ENCODE measurements around the gene ABCG4. TPM values are rescaled to one million over a fixed set of nuclear protein-coding genes. Genes with fewer than 3 reads are reported as not detected.
"Not testable (repeated sequence)": the region's sequence is repeated elsewhere in the genome, so short reads cannot be mapped to it uniquely, and the experiment has no call there.

Gene ABCG4
- total and polyA plus RNA-seq, 8 donors: 0.06 to 0.37 (median 0.10) TPM; not detected in 5

DNA sequence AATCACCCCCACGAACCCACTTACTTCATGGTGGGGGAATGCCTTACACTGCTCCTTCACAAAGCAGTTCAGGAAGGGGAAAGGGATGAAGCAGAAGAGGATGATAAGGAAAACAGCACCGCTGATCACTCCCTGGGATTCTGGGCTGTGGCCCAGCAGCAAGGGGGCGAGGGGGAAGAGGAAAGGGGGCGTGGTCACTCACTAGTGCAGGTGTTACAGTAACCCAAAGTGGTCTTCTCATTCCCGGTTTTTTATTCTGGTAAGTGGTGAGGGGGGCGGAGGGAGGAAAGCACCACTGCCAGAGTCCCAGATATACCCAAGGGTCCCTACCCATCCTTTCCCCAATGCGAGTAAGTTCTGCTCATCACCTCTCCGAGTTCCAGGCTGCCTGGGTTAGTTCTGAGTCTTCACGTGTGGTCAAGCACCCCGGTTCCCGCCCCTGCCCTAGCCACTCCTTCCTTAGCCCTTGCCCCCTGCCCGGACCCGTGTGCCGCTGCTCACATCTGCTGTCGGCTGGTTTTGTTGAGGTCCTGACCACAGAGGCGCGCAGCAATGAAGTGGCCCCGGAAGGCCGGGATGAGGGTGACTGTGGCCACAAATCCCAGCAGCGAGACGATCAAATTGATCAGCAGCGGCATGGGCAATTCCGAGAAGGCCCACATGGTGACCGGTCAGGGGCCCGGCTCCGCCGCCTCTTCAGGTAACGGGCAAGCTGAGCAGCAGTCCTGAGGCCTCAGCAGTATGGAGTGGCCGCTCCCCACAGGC is 47.7 kb upstream of the ABCG4 start:
- Histone ChIP-seq H3K27me3 (no peaks in the 10 kb centered on the region), H3K4me3 (peak overlapping the region; percentile 76 to 92 (median 84)), H3K9me3 (no peaks in the 10 kb centered on the region), H3K27ac (peak overlapping the region; percentile 89 to 94 (median 92)), H3K4me1 (peaks cover 20 to 41% (median 31%) of the 10 kb centered on the region in 4 donors), H3K36me3 (peaks cover 17 to 27% (median 24%) of the 10 kb centered on the region in 4 donors)
- TF ChIP-seq POLR2AphosphoS5 (IDR thresholded peaks at IDR 0.05) (no peak), POLR2A (IDR thresholded peaks at IDR 0.05) (no peak), EP300 (IDR thresholded peaks at IDR 0.05) (no peak)
- TF ChIP-seq, protein P1, sequence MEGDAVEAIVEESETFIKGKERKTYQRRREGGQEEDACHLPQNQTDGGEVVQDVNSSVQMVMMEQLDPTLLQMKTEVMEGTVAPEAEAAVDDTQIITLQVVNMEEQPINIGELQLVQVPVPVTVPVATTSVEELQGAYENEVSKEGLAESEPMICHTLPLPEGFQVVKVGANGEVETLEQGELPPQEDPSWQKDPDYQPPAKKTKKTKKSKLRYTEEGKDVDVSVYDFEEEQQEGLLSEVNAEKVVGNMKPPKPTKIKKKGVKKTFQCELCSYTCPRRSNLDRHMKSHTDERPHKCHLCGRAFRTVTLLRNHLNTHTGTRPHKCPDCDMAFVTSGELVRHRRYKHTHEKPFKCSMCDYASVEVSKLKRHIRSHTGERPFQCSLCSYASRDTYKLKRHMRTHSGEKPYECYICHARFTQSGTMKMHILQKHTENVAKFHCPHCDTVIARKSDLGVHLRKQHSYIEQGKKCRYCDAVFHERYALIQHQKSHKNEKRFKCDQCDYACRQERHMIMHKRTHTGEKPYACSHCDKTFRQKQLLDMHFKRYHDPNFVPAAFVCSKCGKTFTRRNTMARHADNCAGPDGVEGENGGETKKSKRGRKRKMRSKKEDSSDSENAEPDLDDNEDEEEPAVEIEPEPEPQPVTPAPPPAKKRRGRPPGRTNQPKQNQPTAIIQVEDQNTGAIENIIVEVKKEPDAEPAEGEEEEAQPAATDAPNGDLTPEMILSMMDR (IDR thresholded peaks at IDR 0.05): no peak
- intact Hi-C loops (cut with DNase I; ENCODE audit: low total_unique reads): no loop called here
- peak in 1 of 2 donors; percentile 34 for DNase-seq
- WGBS, 5 donors: 1 to 2% (median 1%) methylated on average over 21 to 29 of the region's 29 CpGs

DNA sequence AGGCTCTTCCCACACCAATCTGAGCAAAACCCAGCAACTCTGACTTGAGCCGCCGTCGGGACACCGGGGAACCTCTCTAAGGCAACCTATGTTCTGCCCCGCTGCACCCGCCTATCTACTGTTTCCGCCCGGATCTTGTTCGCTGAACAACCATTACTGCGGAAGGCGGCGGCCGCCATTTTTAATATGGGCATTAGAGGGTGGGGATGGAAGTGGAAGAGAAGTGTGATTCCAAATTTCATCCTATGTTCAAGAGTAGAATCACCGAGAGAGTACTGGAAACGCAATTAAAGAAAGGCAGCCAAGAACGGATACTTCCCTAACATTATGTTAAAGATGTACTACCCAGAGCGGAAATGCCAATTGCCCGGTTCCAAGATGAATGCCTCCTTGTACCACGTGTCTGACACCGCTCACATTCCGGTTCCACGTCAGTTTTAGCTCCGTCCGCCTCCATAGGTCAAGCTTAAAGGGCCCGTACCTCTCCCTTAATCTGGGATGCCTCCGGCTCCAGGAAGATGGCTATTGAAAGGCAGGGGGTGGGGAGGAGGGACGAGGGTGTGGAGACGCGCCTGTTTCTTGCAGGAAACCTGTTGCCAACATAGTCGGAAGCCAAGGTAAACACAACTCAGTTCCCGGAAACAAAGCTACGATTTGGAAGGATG is 47.0 kb upstream of the ABCG4 start, which contains the start of gene DPAGT1:
Gene DPAGT1, minus strand, starts transcription at position 95 of the 665 bp plus-strand sequence. CDS start 198 bp downstream, outside the sequence.
- peaks cover 16 to 21% (median 19%) of the 10 kb centered on the region in 4 donors for H3K36me3 ChIP-seq
- WGBS, 5 donors: 0% methylated on average over 32 of the region's 32 CpGs
- peak within 1 kb of the TSS; percentile 76 to 92 (median 84) for H3K4me3 ChIP-seq
- TF ChIP-seq POLR2A (IDR thresholded peaks at IDR 0.05) (no peak), POLR2AphosphoS5 (IDR thresholded peaks at IDR 0.05) (peak; percentile 51 to 83 (median 69))
- peak within 1 kb of the TSS; percentile 89 to 94 (median 92) for H3K27ac ChIP-seq
- intact Hi-C loops (cut with DNase I; ENCODE audit: low total_unique reads): no loop called here
- peaks cover 27 to 49% (median 38%) of the 10 kb centered on the region in 4 donors for H3K4me1 ChIP-seq
- H3K9me3 ChIP-seq: no peaks in the 10 kb centered on the region
- H3K27me3 ChIP-seq: no peaks in the 10 kb centered on the region
- DNase-seq: peak; percentile 91 to 98

DNA sequence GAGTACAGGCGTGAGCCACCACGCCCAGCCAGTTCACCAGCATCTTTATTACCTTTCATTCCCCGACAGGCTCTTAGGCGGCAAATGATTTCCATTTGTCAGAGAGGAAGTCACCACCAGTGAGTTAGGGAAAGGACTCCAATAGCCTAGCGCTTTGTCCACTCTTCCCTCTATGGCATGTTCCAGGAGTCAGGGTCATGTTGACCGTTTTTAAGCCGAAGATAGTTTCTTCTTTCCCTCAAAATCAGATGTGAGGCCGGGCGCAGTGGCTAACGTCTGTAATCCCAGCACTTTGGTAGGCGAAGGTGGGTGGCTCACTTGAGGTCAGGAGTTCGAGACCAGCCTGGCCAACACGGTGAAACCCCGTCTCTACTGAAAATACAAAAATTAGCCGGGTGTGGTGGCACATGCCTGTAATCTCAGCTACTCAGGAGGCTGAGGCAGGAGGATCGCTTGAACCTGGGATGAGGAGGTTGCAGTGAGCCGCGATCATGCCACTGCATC is 45.6 kb upstream of the ABCG4 start:
- H3K9me3 ChIP-seq; H3K27me3 ChIP-seq; intact Hi-C loops (cut with DNase I; ENCODE audit: low total_unique reads); H3K36me3 ChIP-seq; DNase-seq: not testable (repeated sequence)
- 81 to 85% (median 83%) methylated on average over 18 of the region's 18 CpGs for WGBS, 5 donors
- Histone ChIP-seq H3K4me1 (peaks cover 27 to 55% (median 46%) of the 10 kb centered on the region in 4 donors), H3K27ac (peak overlapping the region; percentile 89 to 94 (median 92)), H3K4me3 (peak overlapping the region; percentile 76 to 92 (median 84))

DNA sequence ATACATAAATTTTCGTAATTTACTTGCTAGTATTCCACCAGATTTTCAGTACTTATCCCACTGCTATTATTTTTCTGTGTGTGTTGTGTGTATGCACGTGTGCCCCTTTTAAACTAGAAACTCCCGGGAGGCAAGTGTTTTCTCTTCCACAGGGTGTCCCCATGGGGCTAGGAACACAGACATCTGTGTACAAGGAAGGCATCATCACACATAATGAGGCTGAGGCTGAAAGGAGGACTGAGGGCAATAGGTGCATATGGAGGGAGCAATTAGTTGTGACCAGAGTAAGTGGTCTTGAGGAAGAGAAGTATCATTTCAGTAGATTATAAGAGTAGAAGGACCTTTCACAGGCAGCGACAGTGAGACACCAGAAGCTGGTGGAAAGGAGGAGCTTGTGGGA is 45.1 kb upstream of the ABCG4 start:
- peaks cover 0 to 2% (median under 1%) of the 10 kb centered on the region in 4 donors for H3K36me3 ChIP-seq
- H3K27ac ChIP-seq: peak overlapping the region in 3 of 5 donors; percentile 90 to 92 (median 92)
- H3K4me1 ChIP-seq: peaks cover 33 to 60% (median 52%) of the 10 kb centered on the region in 4 donors
- H3K27me3 ChIP-seq: no peaks in the 10 kb centered on the region
- H3K9me3 ChIP-seq: no peaks in the 10 kb centered on the region
- intact Hi-C loops (cut with DNase I; ENCODE audit: low total_unique reads): no loop called here
- DNase-seq: no peak
- H3K4me3 ChIP-seq: no peak overlapping the region
- 57 to 63% (median 60%) methylated on average over 4 of the region's 4 CpGs for WGBS, 5 donors
- TF ChIP-seq, protein P1 (IDR thresholded peaks at IDR 0.05): no peak
- TF ChIP-seq POLR2AphosphoS5 (IDR thresholded peaks at IDR 0.05): no peak
- no peak for TF ChIP-seq EP300 (IDR thresholded peaks at IDR 0.05)
